ENCODE measurements around the gene EXOC7.
"Not testable (repeated sequence)": the region's sequence is repeated elsewhere in the genome, so short reads cannot be mapped to it uniquely, and the experiment has no call there.

The EXOC7 gene

DNA sequence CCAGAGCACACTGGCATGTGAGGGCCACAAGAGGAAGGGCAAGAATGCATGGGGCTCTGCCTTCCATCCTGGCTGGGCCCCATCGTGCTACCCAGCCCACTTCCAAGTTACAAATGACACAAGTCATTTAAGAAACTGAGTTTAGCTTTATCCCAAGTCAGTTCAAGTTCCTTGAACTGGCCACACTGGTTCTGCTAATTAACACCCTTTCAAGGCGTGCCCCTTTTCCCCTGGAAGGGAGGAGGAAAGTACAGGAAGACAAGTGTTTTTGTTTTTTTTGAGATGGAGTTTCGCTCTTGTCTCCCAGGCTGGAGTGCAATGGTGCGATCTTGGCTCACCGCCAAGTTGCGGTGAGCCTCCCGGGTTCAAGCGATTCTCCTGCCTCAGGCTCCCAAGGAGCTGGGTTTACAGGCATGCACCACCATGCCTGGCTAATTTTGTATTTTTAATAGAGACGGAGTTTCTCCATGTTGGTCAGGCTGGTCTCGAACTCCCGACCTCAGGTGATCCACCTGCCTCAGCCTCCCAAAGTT lies 59.0 kb downstream of the EXOC7 start:
- H3K27ac Mint-ChIP-seq; H3K9me3 Mint-ChIP-seq; H3K27me3 Mint-ChIP-seq; H3K4me3 Mint-ChIP-seq; intact Hi-C loops (cut with micrococcal nuclease): not testable (repeated sequence)
- Mint-ChIP-seq H3K36me3 (ENCODE audit: low read depth) (peaks cover 99% of the 10 kb centered on the region), H3K4me1 (ENCODE audit: low read depth) (peaks cover 26% of the 10 kb centered on the region)

DNA sequence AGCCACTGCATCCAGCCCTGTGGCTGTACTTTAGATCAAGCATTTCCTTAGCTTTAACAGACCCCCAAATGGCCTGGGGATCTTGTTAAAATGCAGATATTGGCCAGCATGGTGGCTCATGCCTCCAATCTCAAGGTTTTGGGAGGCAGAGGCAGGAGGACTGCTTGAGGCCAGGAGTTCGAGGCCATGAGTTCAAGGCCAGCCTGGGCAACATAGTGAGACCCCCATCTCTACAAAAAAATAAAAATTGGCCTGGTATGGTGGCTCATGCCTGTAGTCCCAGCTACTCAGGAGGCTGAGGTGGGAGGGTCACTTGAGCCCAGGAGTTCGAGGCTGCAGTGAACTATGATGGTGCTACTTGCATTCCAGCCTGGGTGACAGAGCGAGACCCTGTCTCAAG lies 60.7 kb downstream of the EXOC7 start:
- H3K4me1 Mint-ChIP-seq (ENCODE audit: low read depth); H3K9me3 Mint-ChIP-seq; H3K27ac Mint-ChIP-seq; intact Hi-C loops (cut with micrococcal nuclease); H3K27me3 Mint-ChIP-seq; H3K4me3 Mint-ChIP-seq: not testable (repeated sequence)
- peaks cover 99% of the 10 kb centered on the region for H3K36me3 Mint-ChIP-seq (ENCODE audit: low read depth)

DNA sequence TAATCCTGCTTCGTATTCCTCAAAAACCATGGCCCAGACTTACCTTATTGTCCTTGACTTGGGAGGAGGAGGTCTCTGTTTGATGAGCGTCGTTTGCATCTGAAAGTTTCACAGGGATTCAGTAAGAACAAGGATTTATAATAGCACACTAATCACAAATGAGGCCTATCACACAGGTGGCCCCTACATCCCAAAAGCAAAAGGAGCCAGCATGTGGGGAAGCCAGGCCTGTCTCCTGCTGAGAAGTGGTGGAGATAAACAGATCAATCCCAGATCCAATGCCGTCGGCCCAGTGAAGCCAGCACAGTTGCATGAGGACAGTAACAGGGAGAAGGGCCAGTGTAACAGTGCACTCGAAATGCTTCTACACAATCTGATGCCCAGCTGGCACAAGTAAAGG lies 63.2 kb downstream of the EXOC7 start:
- Mint-ChIP-seq H3K4me3 (no peak overlapping the region), H3K9me3 (no peaks in the 10 kb centered on the region), H3K4me1 (ENCODE audit: low read depth) (no peaks in the 10 kb centered on the region), H3K27ac (no peak overlapping the region), H3K36me3 (ENCODE audit: low read depth) (peaks cover 84% of the 10 kb centered on the region), H3K27me3 (no peaks in the 10 kb centered on the region)
- intact Hi-C loops (cut with micrococcal nuclease) = no loop called here

DNA sequence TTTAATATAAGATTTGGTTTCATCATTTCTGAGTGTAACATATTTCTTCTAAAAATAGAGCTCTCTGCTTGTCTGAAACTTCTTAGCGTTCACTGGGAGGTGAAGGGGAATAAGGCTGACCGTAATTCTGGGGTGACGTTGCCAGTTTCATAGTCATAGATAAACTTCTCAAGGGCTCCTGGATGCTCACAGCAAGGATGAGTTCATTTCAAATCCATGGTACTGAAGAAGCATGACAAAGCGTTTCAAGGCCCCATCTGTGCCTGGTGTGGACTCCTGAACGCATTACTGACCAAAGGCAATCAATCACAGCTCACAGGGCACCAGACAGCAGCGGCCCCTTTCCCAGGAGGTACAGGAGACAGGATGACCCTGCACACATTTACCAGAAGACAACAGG lies 64.5 kb downstream of the EXOC7 start:
- Mint-ChIP-seq H3K27me3 (no peaks in the 10 kb centered on the region), H3K27ac (no peak overlapping the region), H3K4me3 (no peak overlapping the region), H3K9me3 (no peaks in the 10 kb centered on the region), H3K36me3 (ENCODE audit: low read depth) (peaks cover 71% of the 10 kb centered on the region), H3K4me1 (ENCODE audit: low read depth) (no peaks in the 10 kb centered on the region)
- intact Hi-C loops (cut with micrococcal nuclease) = no loop called here

DNA sequence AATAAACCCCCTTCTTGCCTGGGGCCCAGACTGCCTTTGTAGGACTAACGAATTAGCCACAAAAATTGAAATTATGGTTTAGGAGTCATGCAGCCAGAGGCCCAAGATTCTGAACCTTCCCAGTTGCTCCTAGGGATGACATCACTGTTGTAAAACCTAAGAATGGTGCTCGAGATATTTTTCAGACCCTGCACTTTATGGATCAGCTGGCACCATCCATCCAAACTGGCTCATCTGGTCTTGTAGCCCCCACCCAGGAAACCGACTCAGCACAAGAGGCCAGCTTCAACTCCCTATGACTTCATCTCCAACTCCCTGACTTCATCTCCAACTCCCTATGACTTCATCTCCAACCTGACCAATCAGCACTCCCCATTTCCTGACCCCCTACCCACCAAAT lies 65.5 kb downstream of the EXOC7 start:
- no peak overlapping the region for H3K27ac Mint-ChIP-seq
- intact Hi-C loops (cut with micrococcal nuclease) = no loop called here

DNA sequence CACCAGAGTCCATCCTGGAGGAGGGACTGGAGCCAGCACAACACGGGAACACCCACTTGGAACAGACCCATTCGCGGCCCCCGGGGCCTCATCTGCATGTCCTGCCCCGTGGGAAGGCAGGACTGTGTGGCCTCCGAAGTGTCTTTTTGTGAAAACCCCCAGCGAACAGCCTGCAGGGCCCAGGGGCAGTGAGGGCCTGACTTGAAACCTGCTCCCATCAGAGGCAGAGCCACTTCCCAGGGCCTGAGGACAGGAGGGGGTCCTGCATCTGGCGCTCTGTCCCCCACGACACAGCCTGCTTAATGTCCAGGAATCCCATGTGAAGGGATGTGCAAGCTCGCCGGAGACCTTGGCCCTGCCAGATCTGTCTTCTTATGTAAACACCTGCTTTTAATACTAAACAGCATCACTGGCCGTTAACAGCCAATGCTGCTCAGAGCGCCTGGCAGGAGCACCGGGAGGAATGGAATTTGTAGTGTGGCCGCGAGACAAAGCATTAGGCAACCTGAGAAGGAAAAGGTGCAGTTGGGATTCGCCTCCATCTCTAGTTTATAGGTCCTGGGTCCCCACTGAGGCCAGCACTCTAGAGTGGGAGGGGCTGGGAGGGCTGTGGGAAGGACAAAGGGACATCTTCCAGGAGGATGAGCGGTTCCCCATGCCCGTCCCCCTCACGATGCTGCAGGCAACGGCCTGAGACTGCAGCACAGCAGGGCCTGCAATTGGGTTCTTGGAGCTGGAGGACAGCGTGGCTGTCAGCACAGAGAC lies 66.9 kb downstream of the EXOC7 start:
- Mint-ChIP-seq H3K27ac (no peak overlapping the region), H3K4me3 (no peak overlapping the region), H3K9me3 (no peaks in the 10 kb centered on the region), H3K4me1 (ENCODE audit: low read depth) (no peaks in the 10 kb centered on the region), H3K36me3 (ENCODE audit: low read depth) (peaks cover 47% of the 10 kb centered on the region), H3K27me3 (no peaks in the 10 kb centered on the region)
- intact Hi-C loops (cut with micrococcal nuclease) = no loop called here

More for the DNA sequence above, 65.5 kb downstream of the EXOC7 start:
- Mint-ChIP-seq H3K4me3 (no peak overlapping the region), H3K27me3 (no peaks in the 10 kb centered on the region), H3K4me1 (ENCODE audit: low read depth) (no peaks in the 10 kb centered on the region), H3K36me3 (ENCODE audit: low read depth) (peaks cover 61% of the 10 kb centered on the region), H3K9me3 (no peaks in the 10 kb centered on the region)

DNA sequence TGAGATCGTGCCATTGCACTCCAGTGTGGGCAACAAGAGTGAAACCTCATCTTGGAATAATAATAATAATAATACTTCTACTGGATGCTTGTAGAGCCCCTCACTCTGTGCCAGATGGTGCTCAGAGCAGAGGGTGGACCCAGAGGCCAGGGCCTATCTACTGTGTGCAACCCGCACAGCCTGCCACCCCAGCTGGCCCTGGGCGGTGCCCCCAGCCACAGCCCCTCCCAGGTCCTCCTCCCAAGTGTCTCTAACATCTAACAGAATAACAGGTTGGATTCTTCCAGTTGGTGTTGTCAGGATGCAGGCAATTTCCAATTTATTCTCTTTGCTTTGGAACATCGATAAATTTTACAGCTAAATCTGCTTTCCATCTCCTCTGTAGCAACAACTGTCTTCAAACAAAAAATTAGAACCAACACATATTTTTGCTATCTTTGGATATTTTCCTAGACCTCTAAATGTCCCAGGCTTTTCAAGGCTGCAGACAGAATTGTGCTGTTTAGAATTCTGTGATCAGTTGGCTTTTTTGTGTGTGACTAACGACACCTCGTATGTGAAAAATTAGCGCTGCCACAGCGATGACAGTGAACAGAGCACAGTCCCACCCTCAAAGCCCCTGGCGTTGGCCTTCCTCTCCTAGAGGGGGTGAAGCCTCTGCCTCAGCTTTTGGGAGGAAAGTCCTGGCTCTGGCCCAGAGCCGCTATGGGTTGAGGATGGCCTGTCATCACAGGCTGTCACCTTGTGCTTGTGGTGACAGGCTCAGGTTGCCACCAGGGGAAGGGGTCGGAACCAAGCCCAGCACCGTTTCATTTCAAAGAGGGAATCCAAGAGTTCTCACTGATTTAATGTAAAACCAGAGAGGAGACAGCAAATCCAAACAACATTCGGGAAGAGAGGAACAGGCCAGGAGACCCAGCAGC lies 68.9 kb downstream of the EXOC7 start:
- Mint-ChIP-seq H3K4me1 (ENCODE audit: low read depth) (peaks cover 3% of the 10 kb centered on the region), H3K27ac (no peak overlapping the region), H3K36me3 (ENCODE audit: low read depth) (peaks cover 27% of the 10 kb centered on the region), H3K9me3 (no peaks in the 10 kb centered on the region), H3K4me3 (no peak overlapping the region), H3K27me3 (peaks cover 4% of the 10 kb centered on the region)
- intact Hi-C loops (cut with micrococcal nuclease) = no loop called here

DNA sequence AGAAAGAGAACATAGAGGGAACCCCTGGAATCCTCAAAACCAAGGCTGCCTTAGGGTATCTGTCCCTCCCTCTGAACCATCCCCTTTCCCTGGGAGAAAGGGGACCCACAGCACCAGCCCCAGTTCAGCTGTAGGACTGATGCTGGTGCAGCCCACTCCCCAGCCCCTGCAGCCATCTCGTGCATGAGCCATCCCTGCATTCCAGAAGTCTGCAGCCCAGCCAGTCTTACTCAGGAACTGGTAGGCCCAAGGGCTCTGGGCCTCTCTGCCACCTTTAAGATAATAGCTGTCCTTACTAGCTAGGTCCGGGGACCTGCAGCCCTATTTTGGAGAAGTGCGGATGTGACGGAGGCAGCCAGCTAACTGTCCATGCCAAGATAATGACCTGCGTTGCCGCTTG lies 70.4 kb downstream of the EXOC7 start:
- intact Hi-C loops (cut with micrococcal nuclease) = no loop called here
- no peak overlapping the region for H3K4me3 Mint-ChIP-seq
- peaks cover 12% of the 10 kb centered on the region for H3K36me3 Mint-ChIP-seq (ENCODE audit: low read depth)
- H3K4me1 Mint-ChIP-seq (ENCODE audit: low read depth) = peaks cover 9% of the 10 kb centered on the region
- H3K27ac Mint-ChIP-seq = no peak overlapping the region
- H3K27me3 Mint-ChIP-seq = peaks cover 15% of the 10 kb centered on the region
- H3K9me3 Mint-ChIP-seq = no peaks in the 10 kb centered on the region

DNA sequence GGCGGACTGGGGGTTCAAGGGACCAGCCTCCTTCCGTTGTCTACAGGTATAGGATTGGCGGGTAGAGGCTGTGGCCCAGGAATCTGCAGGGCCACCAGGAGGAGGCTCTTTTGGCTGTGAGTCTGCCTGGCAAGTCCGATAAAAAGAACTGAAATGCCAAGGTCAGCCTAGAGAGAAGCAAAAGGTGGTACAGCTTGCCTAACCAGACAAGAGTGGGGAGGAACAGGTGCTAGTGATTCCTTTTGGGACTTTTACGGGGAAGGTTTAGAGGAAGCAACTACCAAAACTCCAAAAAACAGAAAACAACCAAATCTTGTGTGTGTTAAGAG lies 70.8 kb downstream of the EXOC7 start:
- no peaks in the 10 kb centered on the region for H3K9me3 Mint-ChIP-seq
- H3K27ac Mint-ChIP-seq = no peak overlapping the region
- intact Hi-C loops (cut with micrococcal nuclease) = no loop called here

DNA sequence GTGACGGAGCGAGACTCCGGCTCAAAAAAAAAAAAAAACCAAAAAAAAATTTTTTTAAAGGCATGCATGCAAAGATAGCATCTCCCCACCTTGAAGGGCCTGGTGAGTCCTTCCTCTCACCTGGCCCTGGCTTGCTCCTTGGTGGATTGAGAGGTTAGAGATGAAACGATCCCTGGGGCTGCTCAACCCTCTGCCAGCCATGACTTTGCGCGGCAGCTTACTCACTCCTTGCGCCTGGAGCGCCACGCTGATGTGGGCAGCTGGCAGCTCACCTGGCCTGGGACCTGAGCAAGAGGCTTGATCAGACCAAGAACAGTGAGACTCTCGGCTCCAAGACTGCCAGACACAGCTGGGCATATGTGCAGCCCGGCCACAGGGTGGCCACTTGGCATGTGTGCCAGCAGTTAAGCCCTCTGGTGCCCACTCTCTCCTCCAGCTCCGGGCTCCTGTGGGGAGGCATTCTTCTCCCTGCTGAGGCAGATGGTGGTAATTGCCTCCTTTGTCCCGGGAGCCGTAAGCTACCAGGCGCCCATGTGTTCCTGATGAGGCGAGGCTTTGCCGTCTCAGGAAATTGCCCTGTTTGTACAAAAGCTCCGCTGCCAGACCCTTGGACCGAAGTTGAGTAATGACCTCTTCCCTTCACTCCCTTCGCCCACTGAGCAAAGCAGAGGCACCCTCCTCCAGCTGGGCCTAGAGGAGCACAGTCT lies 71.4 kb downstream of the EXOC7 start:
- intact Hi-C loops (cut with micrococcal nuclease) = no loop called here
- no peaks in the 10 kb centered on the region for H3K9me3 Mint-ChIP-seq
- peaks cover 7% of the 10 kb centered on the region for H3K36me3 Mint-ChIP-seq (ENCODE audit: low read depth)
- no peak overlapping the region for H3K4me3 Mint-ChIP-seq
- H3K27ac Mint-ChIP-seq = no peak overlapping the region
- peaks cover 17% of the 10 kb centered on the region for H3K27me3 Mint-ChIP-seq
- peaks cover 9% of the 10 kb centered on the region for H3K4me1 Mint-ChIP-seq (ENCODE audit: low read depth)

More for the DNA sequence above, 70.8 kb downstream of the EXOC7 start:
- Mint-ChIP-seq H3K4me3 (no peak overlapping the region), H3K36me3 (ENCODE audit: low read depth) (peaks cover 9% of the 10 kb centered on the region), H3K27me3 (peaks cover 15% of the 10 kb centered on the region), H3K4me1 (ENCODE audit: low read depth) (peaks cover 9% of the 10 kb centered on the region)
